DOHH2 (cell line): ENCODE measurements around the gene SLIRP.
"Not testable (repeated sequence)": the region's sequence is repeated elsewhere in the genome, so short reads cannot be mapped to it uniquely, and the experiment has no call there.

ENCODE experiments used
- H3F3A ChIP-seq: fragments of 200-600 bp; sonication (generic), shearing (Covaris generic); 2 replicates; pipeline ENCODE4 v1.6.0; 2016; ENCODE audit warnings: antibody characterized with exemption, mild to moderate bottlenecking; ENCODE audit not compliant: control insufficient read depth, insufficient read depth
- H3K27ac ChIP-seq: fragments of 200-600 bp; sonication (generic); 2 replicates; pipeline ENCODE4 v1.5.1; 2014; ENCODE audit warnings: low read depth, mild to moderate bottlenecking, low read length, moderate library complexity
- H3K27me3 ChIP-seq: fragments of 200-600 bp; sonication (generic); 2 replicates; pipeline ENCODE4 v1.6.1; 2014; ENCODE audit warnings: mild to moderate bottlenecking, low read length, mixed read lengths; ENCODE audit not compliant: control insufficient read depth
- H3K36me3 ChIP-seq: fragments of 200-600 bp; sonication (generic); 2 replicates; pipeline ENCODE4 v1.6.1; 2014; ENCODE audit warnings: mild to moderate bottlenecking, low read length, moderate library complexity, mixed read lengths; ENCODE audit not compliant: control insufficient read depth
- H3K4me1 ChIP-seq: fragments of 200-600 bp; sonication (generic); 2 replicates; pipeline ENCODE4 v1.6.1; 2014; ENCODE audit warnings: mild to moderate bottlenecking, low read length, mixed read lengths; ENCODE audit not compliant: control insufficient read depth
- H3K4me2 ChIP-seq: fragments of 200-600 bp; sonication (generic); 2 replicates; pipeline ENCODE4 v1.6.0; 2014; ENCODE audit warnings: mild to moderate bottlenecking, low read length, moderate library complexity
- H3K4me3 ChIP-seq: fragments of 200-600 bp; sonication (generic); 2 replicates; pipeline ENCODE4 v1.5.1; 2014; ENCODE audit warnings: mild to moderate bottlenecking, low read length, mixed read lengths
- H3K79me2 ChIP-seq: fragments of 200-600 bp; sonication (generic); 2 replicates; pipeline ENCODE4 v1.6.1; 2014; ENCODE audit warnings: mild to moderate bottlenecking, low read length, mixed read lengths; ENCODE audit not compliant: control insufficient read depth
- H3K9me2 ChIP-seq: fragments of 200-600 bp; sonication (generic); replicated peaks from 2 replicates; pipeline ENCODE4 v1.6.1; 2014; ENCODE audit warnings: mild to moderate bottlenecking, low read length, mixed read lengths; ENCODE audit not compliant: control insufficient read depth
- H3K9me3 ChIP-seq: fragments of 200-600 bp; sonication (generic); 2 replicates; pipeline ENCODE4 v1.6.1; 2014; ENCODE audit warnings: antibody characterized with exemption, low read length, mixed read lengths; ENCODE audit not compliant: control insufficient read depth, insufficient read depth
- H4K20me1 ChIP-seq: fragments of 200-600 bp; sonication (generic); 2 replicates; pipeline ENCODE4 v1.6.0; 2014; ENCODE audit warnings: low read depth, mild to moderate bottlenecking, antibody characterized with exemption, low read length, moderate library complexity; ENCODE audit not compliant: control insufficient read depth, insufficient read depth
- EZH2phosphoT487 ChIP-seq: fragments of 200-600 bp; sonication (generic); IDR thresholded peaks from 2 replicates; pipeline ENCODE4 v1.6.1; 2017; ENCODE audit warnings: borderline replicate concordance, mild to moderate bottlenecking, antibody characterized with exemption, low read length, moderate library complexity, mixed read lengths
- TF ChIP-seq, protein P1 (sequence below): fragments of 200-600 bp; sonication (generic); IDR thresholded peaks from one replicate; pipeline ENCODE4 v1.5.1; 2014; ENCODE audit warnings: antibody characterized with exemption, mild to moderate bottlenecking, low read depth, low read length; ENCODE audit not compliant: poor library complexity, severe bottlenecking

SLIRP gene

DNA sequence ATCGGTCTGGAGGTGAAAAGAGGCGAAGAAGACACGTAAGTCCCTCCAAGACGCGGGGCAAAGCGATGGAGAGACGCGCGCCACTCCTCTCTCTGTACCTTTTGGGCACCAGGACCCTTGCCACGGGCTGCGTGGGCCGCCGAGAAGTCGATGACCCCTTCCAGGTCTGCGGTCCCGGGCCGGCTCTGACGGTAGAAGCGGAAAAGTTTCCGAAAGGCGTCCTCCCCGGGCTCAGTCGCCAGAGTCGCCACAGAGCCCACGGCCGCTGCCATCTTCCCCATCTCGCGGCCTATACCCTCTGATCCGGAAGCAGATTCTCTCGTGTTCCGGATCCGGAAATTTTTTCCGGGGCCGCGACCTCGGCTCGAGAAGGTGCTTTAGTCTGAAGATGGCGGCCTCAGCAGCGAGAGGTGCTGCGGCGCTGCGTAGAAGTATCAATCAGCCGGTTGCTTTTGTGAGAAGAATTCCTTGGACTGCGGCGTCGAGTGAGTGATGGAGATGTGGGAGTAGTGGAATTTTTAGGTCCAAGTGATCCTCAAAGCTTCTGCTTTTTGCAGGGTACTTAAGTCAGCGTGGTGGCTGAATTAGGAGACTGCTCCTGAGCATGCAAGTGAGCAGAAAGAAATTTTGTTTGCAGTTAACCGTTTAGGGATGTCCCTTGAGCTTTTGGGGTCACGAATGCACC lies at the start of gene SLIRP, which contains the start of gene ALKBH1:
SLIRP (plus strand) TSS at position 380 of the 685 bp plus-strand sequence; CDS start at position 389, 9 bp downstream.
ALKBH1 (minus strand) TSS at position 300 of the 685 bp plus-strand sequence; CDS start at position 281, 19 bp downstream.
- no peaks in the 10 kb centered on the region for H3F3A ChIP-seq
- H3K36me3 ChIP-seq, result peaks cover 67% of the 10 kb centered on the region
- peak within 1 kb of the TSS; percentile 97 for H3K4me3 ChIP-seq
- peak within 1 kb of the TSS; percentile 62 for H3K4me2 ChIP-seq
- no peak for TF ChIP-seq EZH2phosphoT487
- TF ChIP-seq, protein P1, sequence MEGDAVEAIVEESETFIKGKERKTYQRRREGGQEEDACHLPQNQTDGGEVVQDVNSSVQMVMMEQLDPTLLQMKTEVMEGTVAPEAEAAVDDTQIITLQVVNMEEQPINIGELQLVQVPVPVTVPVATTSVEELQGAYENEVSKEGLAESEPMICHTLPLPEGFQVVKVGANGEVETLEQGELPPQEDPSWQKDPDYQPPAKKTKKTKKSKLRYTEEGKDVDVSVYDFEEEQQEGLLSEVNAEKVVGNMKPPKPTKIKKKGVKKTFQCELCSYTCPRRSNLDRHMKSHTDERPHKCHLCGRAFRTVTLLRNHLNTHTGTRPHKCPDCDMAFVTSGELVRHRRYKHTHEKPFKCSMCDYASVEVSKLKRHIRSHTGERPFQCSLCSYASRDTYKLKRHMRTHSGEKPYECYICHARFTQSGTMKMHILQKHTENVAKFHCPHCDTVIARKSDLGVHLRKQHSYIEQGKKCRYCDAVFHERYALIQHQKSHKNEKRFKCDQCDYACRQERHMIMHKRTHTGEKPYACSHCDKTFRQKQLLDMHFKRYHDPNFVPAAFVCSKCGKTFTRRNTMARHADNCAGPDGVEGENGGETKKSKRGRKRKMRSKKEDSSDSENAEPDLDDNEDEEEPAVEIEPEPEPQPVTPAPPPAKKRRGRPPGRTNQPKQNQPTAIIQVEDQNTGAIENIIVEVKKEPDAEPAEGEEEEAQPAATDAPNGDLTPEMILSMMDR, result peak; percentile 18
- no peaks in the 10 kb centered on the region for H3K27me3 ChIP-seq
- peaks cover 22% of the 10 kb centered on the region; the same call in 1 of the 2 replicates for H4K20me1 ChIP-seq
- peaks cover 82% of the 10 kb centered on the region for H3K79me2 ChIP-seq
- H3K9me3 ChIP-seq, result no peaks in the 10 kb centered on the region
- peak within 1 kb of the TSS; percentile 35 for H3K27ac ChIP-seq
- no peaks in the 10 kb centered on the region for H3K9me2 ChIP-seq
- H3K4me1 ChIP-seq, result peaks cover 30% of the 10 kb centered on the region

DNA sequence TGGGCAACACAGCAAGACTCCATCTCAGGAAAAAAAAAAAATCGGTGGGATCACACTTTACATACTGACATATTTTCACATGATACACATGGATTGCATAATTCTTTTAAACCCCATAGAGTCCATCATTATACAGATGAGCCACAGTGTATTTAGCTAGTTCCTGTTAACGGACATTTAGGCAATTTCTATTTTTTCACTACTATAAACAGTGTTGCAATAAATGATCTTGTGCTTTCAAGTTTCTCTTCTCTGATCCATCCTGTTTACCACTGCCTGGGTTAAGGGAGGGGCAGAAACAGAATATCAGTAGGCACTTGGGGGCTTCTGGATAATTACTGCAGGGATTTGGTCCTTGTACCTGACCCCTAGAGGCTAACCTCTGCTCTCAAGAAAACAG lies 48.1 kb upstream of the SLIRP start:
- Histone ChIP-seq H3K9me3 (no peaks in the 10 kb centered on the region), H4K20me1 (no peaks in the 10 kb centered on the region), H3K27me3 (peaks cover 3% of the 10 kb centered on the region; the same call in 1 of the 2 replicates), H3K79me2 (no peaks in the 10 kb centered on the region), H3K36me3 (no peaks in the 10 kb centered on the region), H3K27ac (no peak overlapping the region), H3K4me2 (no peak overlapping the region), H3K4me1 (peaks cover 14% of the 10 kb centered on the region), H3K9me2 (no peaks in the 10 kb centered on the region), H3F3A (no peaks in the 10 kb centered on the region), H3K4me3 (no peak overlapping the region)
- TF ChIP-seq, protein P1, result no peak
- no peak for TF ChIP-seq EZH2phosphoT487

GRCh38 chr14:77660754-77661153 lies 47.1 kb upstream of the SLIRP start:
- TF ChIP-seq, protein P1, result no peak
- no peak for TF ChIP-seq EZH2phosphoT487
- no peak overlapping the region for H3K27ac ChIP-seq
- H3K4me3 ChIP-seq, result no peak overlapping the region
- peaks cover 3% of the 10 kb centered on the region; the same call in 1 of the 2 replicates for H3K27me3 ChIP-seq
- no peaks in the 10 kb centered on the region for H3K9me3 ChIP-seq
- no peak overlapping the region for H3K4me2 ChIP-seq
- H3K36me3 ChIP-seq, result no peaks in the 10 kb centered on the region
- peaks cover 10% of the 10 kb centered on the region for H3K4me1 ChIP-seq
- no peaks in the 10 kb centered on the region for H3F3A ChIP-seq
- H3K79me2 ChIP-seq, result no peaks in the 10 kb centered on the region
- H4K20me1 ChIP-seq, result no peaks in the 10 kb centered on the region
- H3K9me2 ChIP-seq, result no peaks in the 10 kb centered on the region

DNA sequence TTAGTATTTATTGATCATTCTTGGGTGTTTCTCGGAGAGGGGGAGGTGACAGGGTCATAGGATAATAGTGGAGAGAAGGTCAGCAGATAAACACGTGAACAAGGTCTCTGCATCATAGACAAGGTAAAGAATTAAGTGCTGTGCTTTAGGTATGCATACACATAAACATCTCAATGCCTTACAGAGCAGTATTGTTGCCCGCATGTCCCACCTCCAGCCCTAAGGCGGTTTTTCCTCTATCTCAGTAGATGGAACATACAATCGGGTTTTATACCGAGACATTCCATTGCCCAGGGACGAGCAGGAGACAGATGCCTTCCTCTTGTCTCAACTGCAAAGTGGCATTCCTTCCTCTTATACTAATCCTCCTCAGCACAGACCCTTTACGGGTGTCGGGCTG lies 46.3 kb upstream of the SLIRP start:
- H3K36me3 ChIP-seq, H3K27me3 ChIP-seq, H3K27ac ChIP-seq, H3K4me2 ChIP-seq, H3K4me3 ChIP-seq, H3F3A ChIP-seq, H3K9me3 ChIP-seq, H4K20me1 ChIP-seq, H3K79me2 ChIP-seq, H3K9me2 ChIP-seq: not testable (repeated sequence)
- H3K4me1 ChIP-seq, result peaks cover 10% of the 10 kb centered on the region
